ENCODE results near the gene DPP3.
A peak's percentile ranks its signal among the peaks of the same experiment; 100 is the strongest.

The DPP3 gene

GRCh38 chr11:66469441-66469840 is 10.8 kb upstream of the DPP3 start:
- CTCF ChIA-PET, result interaction anchor here (1.4 to 1.7 kb wide), 2 partner anchors 10 to 51 kb away, joined by 3 to 6 read pairs; no protein-coding TSS in a partner anchor
- no peak for DNase-seq (ENCODE audit: low spot score)
- POLR2A ChIA-PET (ENCODE audit: low non-redundant PET), result no interaction called here
- no peak overlapping the region for H3K27ac ChIP-seq
- no peak for TF ChIP-seq CTCF (conservative IDR thresholded peaks at IDR 0.05; ENCODE audit: low read depth)

- ChIA-PET CTCF (interaction anchor here (1.4 kb wide), 1 partner anchor 9 kb away, joined by 3 read pairs; no protein-coding TSS in a partner anchor), POLR2A (ENCODE audit: low non-redundant PET) (no interaction called here)
- DNase-seq (ENCODE audit: low spot score), result no peak
- no peak for TF ChIP-seq CTCF (conservative IDR thresholded peaks at IDR 0.05; ENCODE audit: low read depth)
- no peak overlapping the region for H3K27ac ChIP-seq
Observed at GRCh38 chr11:66470015-66470414, 10.2 kb upstream of the DPP3 start.

GRCh38 chr11:66471142-66471541 is 9.1 kb upstream of the DPP3 start:
- H3K27ac ChIP-seq, result no peak overlapping the region
- no peak for DNase-seq (ENCODE audit: low spot score)
- ChIA-PET POLR2A (ENCODE audit: low non-redundant PET) (no interaction called here), CTCF (interaction anchor here (1.1 kb wide), 1 partner anchor 32 kb away, joined by 3 read pairs; the partner anchor contains the start of gene MRPL11)
- TF ChIP-seq CTCF (conservative IDR thresholded peaks at IDR 0.05; ENCODE audit: low read depth), result no peak

- DNase-seq (ENCODE audit: low spot score), result no peak
- no peak for TF ChIP-seq CTCF (conservative IDR thresholded peaks at IDR 0.05; ENCODE audit: low read depth)
- no peak overlapping the region for H3K27ac ChIP-seq
- POLR2A ChIA-PET (ENCODE audit: low non-redundant PET), result no interaction called here
- CTCF ChIA-PET, result interaction anchor here (1.1 kb wide), 1 partner anchor 33 kb away, joined by 3 read pairs; the partner anchor contains the start of gene MRPL11
Observed at GRCh38 chr11:66472054-66472453, 8.2 kb upstream of the DPP3 start.

- TF ChIP-seq CTCF (conservative IDR thresholded peaks at IDR 0.05; ENCODE audit: low read depth), result no peak
- DNase-seq (ENCODE audit: low spot score), result no peak
- H3K27ac ChIP-seq, result peak overlapping the region; percentile 40; the same call in 1 of the 2 replicates
- ChIA-PET CTCF (no interaction called here), POLR2A (ENCODE audit: low non-redundant PET) (no interaction called here)
Observed at GRCh38 chr11:66473167-66473566, 7.1 kb upstream of the DPP3 start.

GRCh38 chr11:66473608-66474515 is 6.4 kb upstream of the DPP3 start:
- POLR2A ChIA-PET (ENCODE audit: low non-redundant PET), result no interaction called here
- H3K27ac ChIP-seq, result peak overlapping the region; percentile 40
- no peak for TF ChIP-seq CTCF (conservative IDR thresholded peaks at IDR 0.05; ENCODE audit: low read depth)
- CTCF ChIA-PET, result no interaction called here
- no peak for DNase-seq (ENCODE audit: low spot score)
